ENCODE data around the gene RAD51B.

Gene RAD51B

GRCh38 chr14:68728342-68729106 is 908.9 kb downstream of the RAD51B start:
- no peak for DNase-seq (ENCODE audit: low read depth in 2 of 2, low spot score in 1 of 2)

GRCh38 chr14:68729556-68729955 is 910.0 kb downstream of the RAD51B start:
- no peak for DNase-seq (ENCODE audit: low read depth in 2 of 2, low spot score in 1 of 2)

- DNase-seq (ENCODE audit: low read depth in 2 of 2, low spot score in 1 of 2) = no peak
These were observed 910.8 kb downstream of the RAD51B start for GRCh38 chr14:68730348-68730747.

GRCh38 chr14:68730811-68731425 is 911.3 kb downstream of the RAD51B start:
- no peak for DNase-seq (ENCODE audit: low read depth in 2 of 2, low spot score in 1 of 2)

- no peak for DNase-seq (ENCODE audit: low read depth in 2 of 2, low spot score in 1 of 2)
These were observed 913.7 kb downstream of the RAD51B start for GRCh38 chr14:68733086-68733914.

GRCh38 chr14:68734231-68734732 is 914.7 kb downstream of the RAD51B start:
- peak; percentile 23 to 34 for DNase-seq (ENCODE audit: low read depth in 2 of 2, low spot score in 1 of 2)

GRCh38 chr14:68735856-68736255 is 916.3 kb downstream of the RAD51B start:
- DNase-seq (ENCODE audit: low read depth in 2 of 2, low spot score in 1 of 2) = no peak

- no peak for DNase-seq (ENCODE audit: low read depth in 2 of 2, low spot score in 1 of 2)
These were observed 916.9 kb downstream of the RAD51B start for GRCh38 chr14:68736471-68736871.

GRCh38 chr14:68737086-68737485 is 917.5 kb downstream of the RAD51B start:
- DNase-seq (ENCODE audit: low read depth in 2 of 2, low spot score in 1 of 2) = no peak

GRCh38 chr14:68738559-68738958 is 919.0 kb downstream of the RAD51B start:
- DNase-seq (ENCODE audit: low read depth in 2 of 2, low spot score in 1 of 2) = no peak

- no peak for DNase-seq (ENCODE audit: low read depth in 2 of 2, low spot score in 1 of 2)
These were observed 920.1 kb downstream of the RAD51B start for GRCh38 chr14:68739701-68740100.

- no peak for DNase-seq (ENCODE audit: low read depth in 2 of 2, low spot score in 1 of 2)
These were observed 921.4 kb downstream of the RAD51B start for GRCh38 chr14:68740788-68741476.

GRCh38 chr14:68741477-68741791 is 921.9 kb downstream of the RAD51B start:
- no peak for DNase-seq (ENCODE audit: low read depth in 2 of 2, low spot score in 1 of 2)

- no peak for DNase-seq (ENCODE audit: low read depth in 2 of 2, low spot score in 1 of 2)
These were observed 922.4 kb downstream of the RAD51B start for GRCh38 chr14:68741839-68742470.

- DNase-seq (ENCODE audit: low read depth in 2 of 2, low spot score in 1 of 2) = no peak
These were observed 925.0 kb downstream of the RAD51B start for GRCh38 chr14:68744613-68745012.

GRCh38 chr14:68747393-68747792 is 927.8 kb downstream of the RAD51B start:
- no peak for DNase-seq (ENCODE audit: low read depth in 2 of 2, low spot score in 1 of 2)

- no peak for DNase-seq (ENCODE audit: low read depth in 2 of 2, low spot score in 1 of 2)
These were observed 928.7 kb downstream of the RAD51B start for GRCh38 chr14:68748260-68748659.

- DNase-seq (ENCODE audit: low read depth in 2 of 2, low spot score in 1 of 2) = no peak
These were observed 929.1 kb downstream of the RAD51B start for GRCh38 chr14:68748691-68749090.

GRCh38 chr14:68749487-68750475 is 930.2 kb downstream of the RAD51B start:
- DNase-seq (ENCODE audit: low read depth in 2 of 2, low spot score in 1 of 2) = no peak
